ENCODE data around the gene LGI4. TPM values are rescaled to one million over a fixed set of nuclear protein-coding genes. Genes with fewer than 3 reads are reported as not detected.

The LGI4 gene
- total and polyA plus RNA-seq, 3 experiments from 2014 or later: 0.18 TPM; not detected in 2

- no peak overlapping the region for H3K4me3 ChIP-seq (ENCODE audit: low read length)
- no peaks in the 10 kb centered on the region for H3K27me3 ChIP-seq (ENCODE audit: insufficient read depth, low read length, poor library complexity, severe bottlenecking)
- peak in 4 of 5 donors; percentile 20 to 66 (median 34) for DNase-seq
- peaks cover 40% of the 10 kb centered on the region for H3K4me1 ChIP-seq (ENCODE audit: insufficient read depth, low read length)
- Mint-ChIP-seq H3K27ac (peak overlapping the region; percentile 17 to 73 (median 48)), H3K4me1 (peaks cover 33 to 52% (median 40%) of the 10 kb centered on the region in 3 donors), H3K36me3 (no peaks in the 10 kb centered on the region), H3K4me3 (peak overlapping the region in 3 of 7 donors; percentile 6 to 39 (median 13)), H3K27me3 (peaks cover 3 to 10% of the 10 kb centered on the region in 2 donors), H3K9me3 (no peaks in the 10 kb centered on the region)
- ChIA-PET CTCF (interaction anchor here (1.1 to 1.7 kb wide), 4 partner anchors 9 to 92 kb away, joined by 3 to 5 read pairs (median 4); partner anchors contain the start of gene FXYD5), POLR2A (interaction anchor here (0.6 kb wide), 1 partner anchor 779 kb away, joined by 3 read pairs; no protein-coding TSS in a partner anchor)
- no peaks in the 10 kb centered on the region for H3K36me3 ChIP-seq (ENCODE audit: insufficient read depth, low read length)
- no peak overlapping the region for H3K27ac ChIP-seq (ENCODE audit: low read depth, low read length)
- H3K9me3 ChIP-seq (ENCODE audit: low read length): no peaks in the 10 kb centered on the region
Observed at GRCh38 chr19:35144600-35145436, 10.0 kb upstream of the LGI4 start.

GRCh38 chr19:35144259-35144599, 9.4 kb upstream of the LGI4 start:
- ChIA-PET POLR2A (interaction anchor here (0.8 kb wide), 1 partner anchor 70 kb away, joined by 3 read pairs; no protein-coding TSS in a partner anchor), CTCF (interaction anchor here (1.1 to 1.5 kb wide), 2 partner anchors 9 to 10 kb away, joined by 3 to 5 read pairs; partner anchors contain the start of gene FXYD5)
- H3K27me3 Mint-ChIP-seq: peaks cover 3 to 10% of the 10 kb centered on the region in 2 donors
- H3K9me3 Mint-ChIP-seq: no peaks in the 10 kb centered on the region
- no peaks in the 10 kb centered on the region for H3K36me3 Mint-ChIP-seq
- Histone ChIP-seq H3K27me3 (ENCODE audit: insufficient read depth, low read length, poor library complexity, severe bottlenecking) (no peaks in the 10 kb centered on the region), H3K4me3 (ENCODE audit: low read length) (no peak overlapping the region), H3K9me3 (ENCODE audit: low read length) (no peaks in the 10 kb centered on the region), H3K27ac (ENCODE audit: low read depth, low read length) (no peak overlapping the region), H3K36me3 (ENCODE audit: insufficient read depth, low read length) (no peaks in the 10 kb centered on the region), H3K4me1 (ENCODE audit: insufficient read depth, low read length) (peaks cover 40% of the 10 kb centered on the region)
- peak overlapping the region in 5 of 8 donors; percentile 1 to 89 (median 29) for H3K27ac Mint-ChIP-seq
- peaks cover 33 to 52% (median 40%) of the 10 kb centered on the region in 3 donors for H3K4me1 Mint-ChIP-seq
- DNase-seq: no peak
- H3K4me3 Mint-ChIP-seq: peak overlapping the region in 6 of 7 donors; percentile 13 to 80 (median 70)

- no peak overlapping the region for H3K27ac ChIP-seq (ENCODE audit: low read depth, low read length)
Observed at GRCh38 chr19:35143818-35144217, 9.0 kb upstream of the LGI4 start.

GRCh38 chr19:35143231-35143715, 8.4 kb upstream of the LGI4 start, which contains the start of gene FXYD7:
TSS of gene FXYD7 (plus strand) at chr19:35143255. CDS start at chr19:35143334, 79 bp downstream.
- Histone ChIP-seq H3K4me1 (ENCODE audit: insufficient read depth, low read length) (peaks cover 40% of the 10 kb centered on the region), H3K27me3 (ENCODE audit: insufficient read depth, low read length, poor library complexity, severe bottlenecking) (no peaks in the 10 kb centered on the region), H3K27ac (ENCODE audit: low read depth, low read length) (no peak within 1 kb of the TSS), H3K4me3 (ENCODE audit: low read length) (peak within 1 kb of the TSS; percentile 68), H3K9me3 (ENCODE audit: low read length) (no peaks in the 10 kb centered on the region), H3K36me3 (ENCODE audit: insufficient read depth, low read length) (no peaks in the 10 kb centered on the region)
- Mint-ChIP-seq H3K9me3 (no peaks in the 10 kb centered on the region), H3K4me3 (peak within 1 kb of the TSS; percentile 72 to 90 (median 83)), H3K4me1 (peaks cover 33 to 52% (median 40%) of the 10 kb centered on the region in 3 donors), H3K27ac (peak within 1 kb of the TSS; percentile 2 to 98 (median 85)), H3K27me3 (peaks cover 3 to 10% of the 10 kb centered on the region in 2 donors), H3K36me3 (no peaks in the 10 kb centered on the region)
- peak in 3 of 5 donors; percentile 14 to 66 (median 44) for DNase-seq
- ChIA-PET POLR2A (interaction anchor here (0.6 to 3.2 kb wide), 6 partner anchors 10 to 784 kb away, joined by 3 to 34 read pairs (median 3); partner anchors contain the start of gene FXYD5), CTCF (interaction anchor here (1.3 to 1.9 kb wide), 3 partner anchors 71 to 98 kb away, joined by 3 to 7 read pairs (median 6); no protein-coding TSS in a partner anchor)

More at GRCh38 chr19:35143818-35144217, 9.0 kb upstream of the LGI4 start:
- Mint-ChIP-seq H3K4me1 (peaks cover 33 to 52% (median 40%) of the 10 kb centered on the region in 3 donors), H3K27me3 (peaks cover 3 to 10% of the 10 kb centered on the region in 2 donors), H3K36me3 (no peaks in the 10 kb centered on the region), H3K27ac (peak overlapping the region in 7 of 8 donors; percentile 1 to 98 (median 83)), H3K9me3 (no peaks in the 10 kb centered on the region), H3K4me3 (peak overlapping the region; percentile 13 to 80 (median 68))
- H3K4me3 ChIP-seq (ENCODE audit: low read length): no peak overlapping the region
- H3K27me3 ChIP-seq (ENCODE audit: insufficient read depth, low read length, poor library complexity, severe bottlenecking): no peaks in the 10 kb centered on the region
- CTCF ChIA-PET: no interaction called here
- H3K9me3 ChIP-seq (ENCODE audit: low read length): no peaks in the 10 kb centered on the region
- H3K4me1 ChIP-seq (ENCODE audit: insufficient read depth, low read length): peaks cover 40% of the 10 kb centered on the region
- POLR2A ChIA-PET: interaction anchor here (0.7 to 3.2 kb wide), 3 partner anchors 10 to 71 kb away, joined by 3 to 34 read pairs (median 3); partner anchors contain the start of gene FXYD5
- H3K36me3 ChIP-seq (ENCODE audit: insufficient read depth, low read length): no peaks in the 10 kb centered on the region
- DNase-seq: no peak

GRCh38 chr19:35142606-35143230, 7.9 kb upstream of the LGI4 start:
- Histone ChIP-seq H3K4me1 (ENCODE audit: insufficient read depth, low read length) (peaks cover 40% of the 10 kb centered on the region), H3K27ac (ENCODE audit: low read depth, low read length) (no peak overlapping the region), H3K4me3 (ENCODE audit: low read length) (peak overlapping the region; percentile 68), H3K27me3 (ENCODE audit: insufficient read depth, low read length, poor library complexity, severe bottlenecking) (no peaks in the 10 kb centered on the region), H3K9me3 (ENCODE audit: low read length) (no peaks in the 10 kb centered on the region), H3K36me3 (ENCODE audit: insufficient read depth, low read length) (no peaks in the 10 kb centered on the region)
- DNase-seq: peak; percentile 61 to 81 (median 64)
- H3K9me3 Mint-ChIP-seq: no peaks in the 10 kb centered on the region
- ChIA-PET POLR2A (interaction anchor here (0.6 to 3.2 kb wide), 4 partner anchors 11 to 784 kb away, joined by 3 to 34 read pairs (median 3); partner anchors contain the start of gene FXYD5), CTCF (interaction anchor here (1.0 to 2.5 kb wide), 17 partner anchors 11 to 191 kb away, joined by 3 to 29 read pairs (median 5); partner anchors contain the start of genes FAM187B, FXYD3, FXYD5 and USF2)
- H3K27ac Mint-ChIP-seq: peak overlapping the region in 2 of 8 donors; percentile 52 to 82
- H3K4me1 Mint-ChIP-seq: peaks cover 33 to 52% (median 40%) of the 10 kb centered on the region in 3 donors
- no peaks in the 10 kb centered on the region for H3K36me3 Mint-ChIP-seq
- H3K27me3 Mint-ChIP-seq: peaks cover 7 to 10% of the 10 kb centered on the region in 2 donors
- peak overlapping the region; percentile 55 to 88 (median 72) for H3K4me3 Mint-ChIP-seq

GRCh38 chr19:35141837-35142605, 7.2 kb upstream of the LGI4 start:
- peaks cover 37 to 57% (median 40%) of the 10 kb centered on the region in 3 donors for H3K4me1 Mint-ChIP-seq
- H3K4me1 ChIP-seq (ENCODE audit: insufficient read depth, low read length): peaks cover 40% of the 10 kb centered on the region
- ChIA-PET POLR2A (interaction anchor here (0.7 to 3.2 kb wide), 6 partner anchors 11 to 127 kb away, joined by 3 to 34 read pairs (median 4); partner anchors contain the start of gene FXYD5), CTCF (interaction anchor here (0.7 to 2.5 kb wide), 26 partner anchors 12 to 191 kb away, joined by 3 to 29 read pairs (median 4); partner anchors contain the start of genes FAM187B, FXYD3, FXYD5 and USF2)
- H3K9me3 ChIP-seq (ENCODE audit: low read length): no peaks in the 10 kb centered on the region
- no peak for DNase-seq
- H3K4me3 ChIP-seq (ENCODE audit: low read length): peak overlapping the region; percentile 68
- no peaks in the 10 kb centered on the region for H3K9me3 Mint-ChIP-seq
- H3K36me3 ChIP-seq (ENCODE audit: insufficient read depth, low read length): no peaks in the 10 kb centered on the region
- no peaks in the 10 kb centered on the region for H3K36me3 Mint-ChIP-seq
- H3K4me3 Mint-ChIP-seq: peak overlapping the region; percentile 70 to 90 (median 83)
- no peak overlapping the region for H3K27ac ChIP-seq (ENCODE audit: low read depth, low read length)
- H3K27ac Mint-ChIP-seq: peak overlapping the region in 7 of 8 donors; percentile 40 to 89 (median 85)
- H3K27me3 ChIP-seq (ENCODE audit: insufficient read depth, low read length, poor library complexity, severe bottlenecking): no peaks in the 10 kb centered on the region
- peaks cover 7 to 10% of the 10 kb centered on the region in 2 donors for H3K27me3 Mint-ChIP-seq
